GM21619 (cell line): ENCODE measurements around the gene ALDH3B1.

ENCODE experiments used
- ATAC-seq: cut with Tn5 transposase; IDR thresholded peaks from one replicate; pipeline ENCODE4 v1.9.1; 2021; ENCODE audit not compliant: unreplicated experiment

The ALDH3B1 gene

DNA sequence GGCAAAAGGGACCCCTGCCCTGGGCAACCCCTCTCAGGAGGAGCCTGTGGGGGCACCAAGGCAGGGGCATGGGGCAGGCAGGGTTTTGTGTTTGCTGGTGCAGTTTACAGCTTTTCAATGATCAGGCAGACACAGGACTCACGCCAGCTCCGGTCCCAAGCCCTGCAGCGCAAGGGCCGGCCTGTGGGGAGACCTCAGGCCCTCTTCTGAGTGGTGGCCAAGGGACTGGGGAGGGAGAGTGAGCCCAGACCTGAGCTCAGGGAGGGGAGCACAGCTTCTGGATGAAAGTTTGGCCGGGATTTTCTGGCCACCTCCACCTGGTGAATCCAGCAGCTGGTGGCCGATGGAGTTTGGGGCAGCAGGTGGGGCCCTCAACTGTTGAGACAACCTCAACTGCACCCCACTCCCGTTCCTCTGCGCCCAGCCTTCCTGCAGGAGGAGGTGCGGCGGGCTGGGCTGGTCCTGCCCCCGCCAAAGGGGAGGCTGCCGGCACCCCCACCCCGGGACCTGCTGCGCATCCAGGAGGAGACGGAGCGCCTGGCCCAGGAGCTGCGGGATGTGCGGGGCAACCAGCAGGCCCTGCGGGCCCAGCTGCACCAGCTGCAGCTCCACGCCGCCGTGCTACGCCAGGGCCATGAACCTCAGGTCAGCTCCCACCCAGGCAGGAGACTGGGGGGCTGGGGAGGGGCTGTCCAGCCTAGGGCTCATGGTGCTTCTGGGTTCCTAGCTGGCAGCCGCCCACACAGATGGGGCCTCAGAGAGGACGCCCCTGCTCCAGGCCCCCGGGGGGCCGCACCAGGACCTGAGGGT is 32.3 kb downstream of the ALDH3B1 start:
- no peak for ATAC-seq

DNA sequence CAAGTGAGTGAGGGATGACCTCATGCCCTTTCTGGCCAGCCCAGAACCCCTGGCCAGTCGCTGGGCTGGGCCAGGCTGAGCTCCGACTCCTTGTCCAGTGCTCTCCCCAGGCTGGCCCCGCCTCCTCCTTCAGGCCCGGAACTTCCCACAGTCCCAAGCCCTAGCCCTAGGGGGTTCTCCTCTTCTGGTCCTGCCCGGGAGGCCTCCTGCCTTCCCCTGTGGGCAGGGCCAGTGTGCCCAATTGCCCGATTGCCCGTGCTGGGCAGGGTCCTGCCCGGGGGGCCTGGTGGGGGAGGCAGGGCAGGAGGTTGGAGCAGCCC is 32.9 kb downstream of the ALDH3B1 start:
- ATAC-seq = no peak

DNA sequence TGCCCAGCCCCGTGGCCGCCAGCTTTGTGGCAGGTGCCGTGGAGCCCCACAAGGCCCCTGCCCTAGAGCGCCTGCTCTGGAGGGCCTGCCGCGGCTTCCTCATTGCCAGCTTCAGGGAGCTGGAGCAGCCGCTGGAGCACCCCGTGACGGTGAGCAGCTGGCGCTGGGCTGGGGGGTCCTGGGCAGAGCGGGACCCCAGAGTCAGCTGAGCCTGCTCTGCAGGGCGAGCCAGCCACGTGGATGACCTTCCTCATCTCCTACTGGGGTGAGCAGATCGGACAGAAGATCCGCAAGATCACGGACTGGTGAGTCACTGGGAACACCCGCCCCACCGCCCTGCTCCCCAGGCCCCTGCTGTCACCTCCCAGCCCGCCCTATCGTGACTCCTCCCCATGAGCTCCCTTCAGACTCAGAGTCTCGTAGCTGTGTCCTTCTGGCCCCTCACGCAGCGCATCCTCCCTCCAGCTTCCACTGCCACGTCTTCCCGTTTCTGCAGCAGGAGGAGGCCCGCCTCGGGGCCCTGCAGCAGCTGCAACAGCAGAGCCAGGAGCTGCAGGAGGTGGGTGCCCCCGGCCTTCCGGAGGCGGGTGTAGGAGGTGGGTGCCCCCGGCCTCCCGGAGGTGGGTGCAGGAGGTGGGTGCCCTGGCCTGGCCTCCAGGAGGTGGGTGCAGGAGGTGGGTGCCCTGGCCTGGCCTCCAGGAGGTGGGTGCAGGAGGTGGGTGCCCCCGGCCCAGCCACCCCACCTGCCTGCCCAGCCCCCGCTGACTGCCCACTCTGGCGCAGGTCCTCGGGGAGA is 33.4 kb downstream of the ALDH3B1 start:
- no peak for ATAC-seq

DNA sequence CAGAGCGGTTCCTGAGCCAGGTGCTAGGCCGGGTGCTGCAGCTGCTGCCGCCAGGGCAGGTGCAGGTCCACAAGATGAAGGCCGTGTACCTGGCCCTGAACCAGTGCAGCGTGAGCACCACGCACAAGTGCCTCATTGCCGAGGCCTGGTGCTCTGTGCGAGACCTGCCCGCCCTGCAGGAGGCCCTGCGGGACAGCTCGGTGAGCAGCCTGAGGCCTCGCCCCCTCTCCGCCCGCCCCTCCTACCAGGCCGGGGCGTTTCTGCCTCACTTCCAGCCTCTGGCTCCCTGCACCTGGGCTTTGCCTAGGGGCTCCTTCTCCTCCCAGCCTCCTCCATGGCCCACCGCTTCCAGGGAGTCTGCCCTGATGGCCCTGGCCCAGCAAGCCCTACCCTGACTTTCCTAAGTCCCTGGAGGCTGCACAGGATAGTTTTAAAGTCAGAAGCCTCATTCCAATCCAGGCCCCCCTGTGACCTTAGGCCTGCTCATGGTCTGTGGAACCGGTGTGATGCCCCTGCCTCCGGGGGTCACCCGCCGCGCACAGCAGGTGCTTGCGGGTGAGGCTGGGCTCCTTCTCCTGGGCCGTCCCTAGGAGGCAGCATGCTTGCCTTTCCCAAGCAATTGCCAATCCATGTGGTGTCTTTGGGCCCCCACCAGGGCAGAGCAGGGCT is 34.2 kb downstream of the ALDH3B1 start:
- no peak for ATAC-seq

DNA sequence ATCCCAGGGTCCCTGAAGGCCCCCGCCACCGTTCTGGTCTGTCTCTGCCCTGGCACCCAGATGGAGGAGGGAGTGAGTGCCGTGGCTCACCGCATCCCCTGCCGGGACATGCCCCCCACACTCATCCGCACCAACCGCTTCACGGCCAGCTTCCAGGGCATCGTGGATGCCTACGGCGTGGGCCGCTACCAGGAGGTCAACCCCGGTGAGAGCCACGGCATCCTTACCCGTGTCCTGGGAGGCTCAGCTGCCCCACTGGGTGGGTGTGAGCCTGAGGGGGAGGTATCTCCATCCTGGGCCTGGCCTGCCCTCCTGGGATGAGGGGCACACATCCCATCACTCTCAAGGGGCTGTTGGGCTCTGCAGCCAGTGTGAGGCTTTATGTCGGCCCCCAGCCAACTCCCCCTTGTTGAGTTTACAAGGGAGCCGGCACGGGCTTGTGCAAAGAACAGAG is 34.8 kb downstream of the ALDH3B1 start:
- no peak for ATAC-seq

DNA sequence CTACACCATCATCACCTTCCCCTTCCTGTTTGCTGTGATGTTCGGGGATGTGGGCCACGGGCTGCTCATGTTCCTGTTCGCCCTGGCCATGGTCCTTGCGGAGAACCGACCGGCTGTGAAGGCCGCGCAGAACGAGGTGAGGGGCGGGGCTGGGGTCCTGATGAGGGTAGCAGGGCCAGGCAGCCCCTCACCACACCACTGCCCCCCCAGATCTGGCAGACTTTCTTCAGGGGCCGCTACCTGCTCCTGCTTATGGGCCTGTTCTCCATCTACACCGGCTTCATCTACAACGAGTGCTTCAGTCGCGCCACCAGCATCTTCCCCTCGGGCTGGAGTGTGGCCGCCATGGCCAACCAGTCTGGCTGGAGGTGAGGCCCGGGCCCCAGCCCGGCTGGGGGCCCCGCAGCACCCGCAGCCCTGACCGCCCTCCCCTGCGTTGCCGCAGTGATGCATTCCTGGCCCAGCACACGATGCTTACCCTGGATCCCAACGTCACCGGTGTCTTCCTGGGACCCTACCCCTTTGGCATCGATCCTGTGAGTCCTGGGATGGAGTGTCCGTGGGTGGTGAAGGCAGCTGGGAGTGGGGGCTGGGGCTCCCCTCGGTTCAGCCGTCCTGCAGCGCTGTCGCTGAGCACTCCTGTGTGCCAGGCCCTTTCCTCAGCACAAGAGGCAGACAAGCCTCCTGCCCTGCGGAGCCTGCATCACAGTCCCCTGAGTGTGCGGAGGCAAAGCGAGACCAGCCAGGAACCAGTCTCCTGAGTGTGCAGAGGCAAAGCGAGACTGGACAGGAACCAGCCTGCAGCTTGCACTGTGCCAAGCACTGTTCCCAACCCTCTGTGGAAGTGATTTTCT is 37.5 kb downstream of the ALDH3B1 start:
- no peak for ATAC-seq

DNA sequence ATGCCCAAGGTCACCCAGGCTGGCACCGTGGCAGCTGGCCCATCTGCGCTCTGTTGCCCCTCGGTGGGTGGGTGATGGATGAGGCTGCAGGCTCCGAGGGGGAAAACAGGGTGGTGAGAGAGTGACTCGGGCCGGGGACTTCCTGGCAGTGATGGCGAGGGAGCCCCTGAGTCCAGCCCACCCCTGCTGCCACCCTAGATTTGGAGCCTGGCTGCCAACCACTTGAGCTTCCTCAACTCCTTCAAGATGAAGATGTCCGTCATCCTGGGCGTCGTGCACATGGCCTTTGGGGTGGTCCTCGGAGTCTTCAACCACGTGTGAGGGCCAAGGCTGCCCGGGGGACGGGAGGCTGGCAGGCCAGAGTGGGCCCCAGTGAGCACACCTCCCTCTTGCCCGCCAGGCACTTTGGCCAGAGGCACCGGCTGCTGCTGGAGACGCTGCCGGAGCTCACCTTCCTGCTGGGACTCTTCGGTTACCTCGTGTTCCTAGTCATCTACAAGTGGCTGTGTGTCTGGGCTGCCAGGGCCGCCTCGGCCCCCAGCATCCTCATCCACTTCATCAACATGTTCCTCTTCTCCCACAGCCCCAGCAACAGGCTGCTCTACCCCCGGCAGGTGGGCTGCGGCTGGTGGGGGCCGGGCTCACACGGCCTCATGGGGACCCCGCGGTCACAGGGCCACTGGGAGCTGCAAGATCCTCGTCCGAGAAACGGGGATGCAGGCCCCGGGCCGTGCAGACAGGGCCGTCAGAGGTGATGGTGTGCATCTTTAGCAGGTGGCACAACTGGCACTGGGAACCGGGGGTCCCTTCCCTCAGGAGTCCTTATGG is 38.8 kb downstream of the ALDH3B1 start:
- ATAC-seq = no peak

DNA sequence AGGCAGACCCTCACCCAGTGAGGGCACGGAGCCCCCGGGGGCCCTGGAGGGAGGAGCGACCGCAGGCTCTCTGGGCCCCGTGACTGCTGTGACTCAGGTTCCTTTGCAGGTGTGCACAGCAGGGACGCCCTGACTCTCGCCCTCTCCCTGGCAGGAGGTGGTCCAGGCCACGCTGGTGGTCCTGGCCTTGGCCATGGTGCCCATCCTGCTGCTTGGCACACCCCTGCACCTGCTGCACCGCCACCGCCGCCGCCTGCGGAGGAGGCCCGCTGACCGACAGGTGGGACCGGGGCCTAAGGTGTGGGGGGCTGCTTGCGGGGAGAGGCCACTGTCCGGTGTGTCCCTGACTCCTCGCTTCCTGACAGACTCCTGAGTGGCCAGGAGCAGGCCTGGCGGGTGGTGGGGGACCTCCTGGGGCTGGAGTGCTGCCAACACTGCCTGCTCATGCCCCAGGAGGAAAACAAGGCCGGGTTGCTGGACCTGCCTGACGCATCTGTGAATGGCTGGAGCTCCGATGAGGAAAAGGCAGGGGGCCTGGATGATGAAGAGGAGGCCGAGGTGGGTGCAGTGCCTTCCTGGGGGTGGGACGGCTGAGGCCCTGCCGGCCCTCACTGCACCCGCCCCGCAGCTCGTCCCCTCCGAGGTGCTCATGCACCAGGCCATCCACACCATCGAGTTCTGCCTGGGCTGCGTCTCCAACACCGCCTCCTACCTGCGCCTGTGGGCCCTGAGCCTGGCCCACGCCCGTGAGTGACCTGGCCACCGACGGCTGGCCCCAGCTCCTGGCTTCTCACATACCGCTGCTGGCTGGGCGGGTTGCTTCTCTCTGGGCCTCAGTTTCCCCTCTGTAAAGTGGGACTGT is 39.6 kb downstream of the ALDH3B1 start:
- ATAC-seq = no peak

DNA sequence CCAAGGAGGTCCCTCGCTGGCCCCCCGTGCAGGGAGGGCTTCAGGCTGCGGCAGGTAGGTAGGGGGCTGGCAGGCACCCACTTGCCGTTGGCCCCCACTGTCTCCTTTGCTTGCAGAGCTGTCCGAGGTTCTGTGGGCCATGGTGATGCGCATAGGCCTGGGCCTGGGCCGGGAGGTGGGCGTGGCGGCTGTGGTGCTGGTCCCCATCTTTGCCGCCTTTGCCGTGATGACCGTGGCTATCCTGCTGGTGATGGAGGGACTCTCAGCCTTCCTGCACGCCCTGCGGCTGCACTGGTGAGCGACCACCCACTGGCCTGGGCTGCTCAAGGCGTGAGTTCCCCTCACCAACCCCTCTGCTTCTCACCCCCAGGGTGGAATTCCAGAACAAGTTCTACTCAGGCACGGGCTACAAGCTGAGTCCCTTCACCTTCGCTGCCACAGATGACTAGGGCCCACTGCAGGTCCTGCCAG is 40.3 kb downstream of the ALDH3B1 start:
- ATAC-seq = no peak

DNA sequence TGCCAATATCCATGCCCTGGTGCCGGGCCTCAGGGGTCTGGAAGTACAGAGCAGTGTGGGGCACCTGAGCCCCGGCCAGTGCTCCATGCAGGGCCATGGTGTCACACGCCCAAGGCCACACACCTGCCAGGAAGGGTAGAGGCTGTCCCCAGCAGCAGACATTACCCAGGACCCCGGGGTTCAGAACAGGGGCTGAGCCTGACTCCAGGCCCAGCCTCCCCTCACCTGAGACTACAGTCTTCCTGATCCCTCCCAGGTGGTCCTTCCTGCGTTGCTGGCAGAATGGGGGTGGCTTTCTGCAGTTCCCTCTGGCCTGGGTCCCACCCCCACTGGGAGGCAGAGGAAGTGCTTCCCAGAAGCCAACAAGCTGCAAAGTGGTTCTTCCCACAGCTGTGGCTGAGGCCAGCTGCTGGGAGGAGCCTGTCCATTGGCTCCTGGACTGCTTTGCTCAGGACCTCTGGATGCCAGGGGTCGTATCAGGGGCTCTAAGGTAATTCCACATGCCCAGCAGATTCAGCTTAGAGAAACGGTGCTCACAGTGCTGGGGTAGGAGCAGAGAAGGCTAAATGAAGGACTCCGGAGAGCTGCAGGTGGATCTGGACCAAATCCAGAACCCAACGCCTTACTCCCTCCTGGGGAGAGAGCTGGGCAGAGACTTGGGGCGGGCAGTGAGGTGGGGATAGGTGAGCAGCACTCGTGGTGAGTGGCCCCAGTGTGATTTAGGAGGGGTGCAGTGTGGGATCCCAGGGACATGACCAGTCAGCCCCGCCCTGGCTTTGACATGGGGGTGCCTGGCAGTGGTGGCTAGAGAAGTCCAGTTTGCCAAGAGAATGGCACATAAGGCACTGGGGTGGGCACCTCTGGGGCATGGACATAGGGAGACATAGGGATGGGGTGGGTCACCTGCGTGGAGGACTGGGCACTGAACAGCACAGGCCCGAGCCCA is 41.3 kb downstream of the ALDH3B1 start:
- no peak for ATAC-seq

DNA sequence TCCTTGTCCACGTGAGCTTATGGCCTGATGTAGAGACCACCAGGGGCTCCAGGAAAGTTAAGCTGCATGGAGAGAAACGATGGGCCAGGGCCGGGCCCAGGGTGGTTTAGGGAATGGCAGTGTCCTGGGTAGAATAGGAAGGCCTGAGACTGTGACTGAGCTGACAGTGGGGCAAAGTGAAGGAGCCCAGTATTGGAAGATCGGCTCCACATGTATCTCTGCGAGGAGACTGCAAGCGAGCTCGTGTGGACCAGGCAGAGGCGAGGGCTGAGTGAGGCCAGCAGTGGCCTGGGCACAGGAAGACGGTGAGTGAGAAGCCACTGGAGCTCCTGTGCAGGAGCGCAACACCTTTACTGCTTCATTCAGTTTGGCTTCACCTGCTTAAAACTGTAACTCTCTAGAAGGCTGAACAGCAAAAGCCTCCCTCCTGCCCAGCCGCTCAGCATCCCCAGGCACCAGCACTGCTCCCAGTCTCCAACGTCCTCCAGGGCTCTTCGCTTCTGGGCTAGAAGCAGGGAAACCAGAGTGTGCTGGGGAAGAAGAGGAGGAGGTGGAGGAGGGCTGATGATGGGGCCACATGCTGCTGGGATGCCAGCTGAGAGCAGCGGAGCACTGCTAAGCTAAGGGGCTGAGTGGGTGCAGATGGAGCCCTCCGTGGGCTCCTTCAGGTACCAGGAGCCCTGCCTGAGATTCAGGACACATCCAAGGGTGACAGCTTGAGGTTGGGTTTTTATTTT is 42.2 kb downstream of the ALDH3B1 start:
- ATAC-seq = no peak

DNA sequence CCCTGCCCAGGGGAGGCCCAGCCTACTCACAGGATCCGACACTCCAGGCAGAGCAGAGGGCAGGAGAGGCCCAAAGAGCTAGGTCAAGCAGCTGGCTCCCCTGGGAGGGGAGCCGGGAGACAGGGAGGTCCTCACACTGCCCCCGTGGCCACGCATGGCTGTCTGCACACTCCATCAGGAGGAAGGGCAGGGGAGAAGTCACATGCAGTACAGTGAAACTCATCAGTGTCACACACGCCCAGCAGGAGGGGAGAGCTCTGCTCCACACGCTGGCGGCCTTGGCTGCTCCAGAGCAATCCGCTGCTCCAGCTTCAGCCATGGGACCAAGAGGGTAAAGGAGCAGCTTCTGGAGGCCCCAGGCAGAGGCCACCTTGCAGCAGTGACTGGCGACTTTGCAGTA is 43.0 kb downstream of the ALDH3B1 start:
- no peak for ATAC-seq

DNA sequence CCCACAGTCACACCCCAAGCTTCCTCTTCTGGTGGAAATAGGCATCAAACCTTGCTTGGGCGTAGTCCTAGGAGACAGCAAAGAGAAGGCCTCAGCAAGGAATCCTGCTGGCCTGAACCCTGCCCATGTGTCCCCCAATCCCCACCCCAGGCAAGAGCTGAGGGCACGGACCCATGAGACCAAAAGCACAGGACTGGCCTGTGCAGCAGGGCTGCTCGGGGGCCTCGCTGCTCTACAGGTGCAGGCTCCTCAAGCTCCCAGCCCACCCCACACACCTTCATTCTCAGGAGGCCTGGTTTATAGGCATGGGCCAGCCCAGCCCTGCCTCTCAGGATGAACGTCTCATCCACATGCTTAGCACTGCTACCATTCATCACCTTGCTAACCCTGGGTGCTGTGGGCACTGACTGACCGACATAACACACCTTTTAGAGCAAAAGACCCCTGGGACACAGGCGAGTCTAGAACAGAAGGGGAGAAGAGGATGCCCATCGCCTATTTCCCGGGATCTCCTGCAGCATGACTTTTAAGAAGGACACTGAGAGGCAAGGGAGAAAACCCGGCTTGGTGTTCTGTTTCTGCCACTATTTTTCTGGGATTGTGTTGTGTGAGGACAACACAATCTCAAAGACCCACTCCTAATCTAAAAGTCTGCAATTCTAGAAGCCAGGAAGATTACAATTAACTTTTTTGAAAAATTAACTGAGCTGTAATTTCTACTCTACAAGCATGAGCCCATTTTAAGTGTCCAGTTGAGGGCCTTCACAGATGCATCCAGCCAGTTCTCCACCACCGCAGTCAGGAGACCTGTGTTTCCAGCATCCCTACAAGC is 44.1 kb downstream of the ALDH3B1 start:
- no peak for ATAC-seq

DNA sequence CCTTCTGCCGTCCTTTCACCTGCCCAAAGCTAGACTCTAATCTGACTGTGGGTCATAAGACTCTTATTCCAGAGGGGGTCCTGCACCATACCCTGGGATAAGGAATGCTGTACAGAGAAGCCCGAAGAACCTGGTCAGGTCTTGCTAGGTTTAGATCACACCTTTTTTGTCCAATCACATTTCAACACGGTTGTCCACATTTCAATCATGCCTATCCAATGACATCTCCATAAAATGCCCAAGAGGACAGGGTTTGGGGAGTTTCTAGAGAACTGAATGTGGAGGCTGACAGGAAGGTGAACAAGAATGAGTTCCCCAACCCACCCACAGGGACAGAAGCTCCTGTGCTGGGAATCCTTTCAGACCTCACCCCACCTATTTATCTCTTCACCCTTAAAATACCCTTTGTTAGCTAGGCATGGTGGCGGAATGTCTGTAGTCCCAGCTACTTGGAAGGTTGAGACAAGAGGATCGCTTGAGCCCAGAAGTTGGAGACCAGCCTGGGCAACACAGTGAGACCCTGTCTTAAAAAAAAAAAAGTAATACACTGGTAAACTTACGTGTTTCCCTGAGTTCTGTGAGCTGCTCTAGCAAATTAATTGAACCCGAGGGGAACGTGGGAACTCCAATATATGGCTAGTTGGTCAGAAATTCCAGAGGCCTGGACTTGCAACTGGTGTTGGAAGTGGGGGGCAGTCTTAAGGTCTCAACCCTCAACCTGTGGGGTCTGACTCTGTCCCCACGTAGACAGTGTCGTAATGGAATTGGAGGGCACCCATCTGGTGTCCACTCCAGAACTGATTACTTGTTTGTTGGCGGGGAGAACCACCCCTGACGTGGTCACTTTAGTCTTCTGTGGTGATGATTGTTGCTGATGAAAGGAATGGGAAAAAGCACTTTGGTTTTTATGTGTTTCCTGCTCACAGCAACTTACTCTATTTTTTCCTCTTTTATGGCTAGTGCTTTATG is 46.5 kb downstream of the ALDH3B1 start:
- ATAC-seq = no peak

DNA sequence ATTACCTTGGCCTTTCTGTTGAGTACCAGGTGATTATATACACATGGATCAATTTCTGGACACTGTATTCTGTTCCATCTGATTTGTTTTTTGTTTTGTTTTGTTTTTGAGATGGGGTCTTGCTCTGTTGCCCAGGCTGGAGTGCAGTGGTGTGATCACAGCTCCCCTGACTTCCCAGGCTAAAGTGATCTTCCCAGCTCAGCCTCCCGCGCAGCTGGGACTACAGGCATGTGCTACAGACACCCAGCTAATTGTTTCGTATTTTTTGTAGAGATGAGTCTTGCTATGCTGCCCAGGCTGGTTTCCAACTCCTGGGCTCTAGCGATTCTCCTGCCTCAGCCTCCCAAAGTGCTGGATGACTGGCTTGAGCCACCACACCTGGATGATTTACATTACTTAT is 47.7 kb downstream of the ALDH3B1 start:
- ATAC-seq = no peak
